Measurements from ENCODE around the gene DEPP1.

Gene DEPP1

GRCh38 chr10:44968500-44969400, 9.9 kb downstream of the DEPP1 start:
- Histone ChIP-seq H3K36me3 (ENCODE audit: low read length) (no peaks in the 10 kb centered on the region), H3K27ac (ENCODE audit: low read depth, low read length) (no peak overlapping the region), H3K4me3 (ENCODE audit: insufficient read depth, low read length, poor library complexity, severe bottlenecking) (no peak overlapping the region), H3F3A (ENCODE audit: insufficient read depth) (no peaks in the 10 kb centered on the region), H2AFZ (ENCODE audit: low read depth, low read length, severe bottlenecking) (no peak overlapping the region), H3K79me2 (ENCODE audit: insufficient read depth, low read length) (no peaks in the 10 kb centered on the region), H3K27me3 (ENCODE audit: low read length) (no peaks in the 10 kb centered on the region), H3K4me2 (ENCODE audit: low read depth, low read length, poor library complexity, severe bottlenecking) (no peak overlapping the region), H3K9me3 (ENCODE audit: insufficient read depth, low read length) (no peaks in the 10 kb centered on the region), H4K20me1 (ENCODE audit: low read depth, low read length) (no peaks in the 10 kb centered on the region), H3K9ac (ENCODE audit: low read length) (no peak overlapping the region), H3K9me2 (replicated peaks; ENCODE audit: insufficient read depth, low read length) (no peaks in the 10 kb centered on the region)
- TF ChIP-seq EZH2phosphoT487 (conservative IDR thresholded peaks at IDR 0.05; ENCODE audit: low read length), result no peak
- TF ChIP-seq CTCF (IDR thresholded peaks at IDR 0.05; ENCODE audit: insufficient read depth, low read length, poor library complexity, severe bottlenecking), result no peak

GRCh38 chr10:44968091-44968490, 10.5 kb downstream of the DEPP1 start:
- no peak for TF ChIP-seq CTCF (IDR thresholded peaks at IDR 0.05; ENCODE audit: insufficient read depth, low read length, poor library complexity, severe bottlenecking)
- TF ChIP-seq EZH2phosphoT487 (conservative IDR thresholded peaks at IDR 0.05; ENCODE audit: low read length), result no peak
- Histone ChIP-seq H3K27me3 (ENCODE audit: low read length) (no peaks in the 10 kb centered on the region), H3K4me2 (ENCODE audit: low read depth, low read length, poor library complexity, severe bottlenecking) (no peak overlapping the region), H3K36me3 (ENCODE audit: low read length) (no peaks in the 10 kb centered on the region), H3K27ac (ENCODE audit: low read depth, low read length) (no peak overlapping the region), H2AFZ (ENCODE audit: low read depth, low read length, severe bottlenecking) (no peak overlapping the region), H3K9ac (ENCODE audit: low read length) (no peak overlapping the region), H3K9me3 (ENCODE audit: insufficient read depth, low read length) (no peaks in the 10 kb centered on the region), H3K9me2 (replicated peaks; ENCODE audit: insufficient read depth, low read length) (no peaks in the 10 kb centered on the region), H4K20me1 (ENCODE audit: low read depth, low read length) (no peaks in the 10 kb centered on the region), H3K79me2 (ENCODE audit: insufficient read depth, low read length) (no peaks in the 10 kb centered on the region), H3K4me3 (ENCODE audit: insufficient read depth, low read length, poor library complexity, severe bottlenecking) (no peak overlapping the region), H3F3A (ENCODE audit: insufficient read depth) (no peaks in the 10 kb centered on the region)

GRCh38 chr10:44967616-44968015, 11.0 kb downstream of the DEPP1 start:
- Histone ChIP-seq H4K20me1 (ENCODE audit: low read depth, low read length) (no peaks in the 10 kb centered on the region), H3K27me3 (ENCODE audit: low read length) (no peaks in the 10 kb centered on the region), H3K4me3 (ENCODE audit: insufficient read depth, low read length, poor library complexity, severe bottlenecking) (no peak overlapping the region), H3K9me3 (ENCODE audit: insufficient read depth, low read length) (no peaks in the 10 kb centered on the region), H3K4me2 (ENCODE audit: low read depth, low read length, poor library complexity, severe bottlenecking) (no peak overlapping the region), H3K9me2 (replicated peaks; ENCODE audit: insufficient read depth, low read length) (no peaks in the 10 kb centered on the region), H3K36me3 (ENCODE audit: low read length) (no peaks in the 10 kb centered on the region), H3K79me2 (ENCODE audit: insufficient read depth, low read length) (no peaks in the 10 kb centered on the region), H3F3A (ENCODE audit: insufficient read depth) (no peaks in the 10 kb centered on the region), H3K27ac (ENCODE audit: low read depth, low read length) (no peak overlapping the region), H3K9ac (ENCODE audit: low read length) (no peak overlapping the region), H2AFZ (ENCODE audit: low read depth, low read length, severe bottlenecking) (no peak overlapping the region)
- TF ChIP-seq CTCF (IDR thresholded peaks at IDR 0.05; ENCODE audit: insufficient read depth, low read length, poor library complexity, severe bottlenecking), result no peak
- no peak for TF ChIP-seq EZH2phosphoT487 (conservative IDR thresholded peaks at IDR 0.05; ENCODE audit: low read length)

All from SU-DHL-6 (cell line).